ENCODE data around the gene CETP. TPM values are rescaled to one million over a fixed set of nuclear protein-coding genes. Genes with fewer than 3 reads are reported as not detected.

Gene CETP
- total and polyA plus RNA-seq, 2 of the 13 experiments (the other 11 are each of a cell fraction or from before 2014, with no cell fraction given) = 0.31 to 9.8 TPM

DNA sequence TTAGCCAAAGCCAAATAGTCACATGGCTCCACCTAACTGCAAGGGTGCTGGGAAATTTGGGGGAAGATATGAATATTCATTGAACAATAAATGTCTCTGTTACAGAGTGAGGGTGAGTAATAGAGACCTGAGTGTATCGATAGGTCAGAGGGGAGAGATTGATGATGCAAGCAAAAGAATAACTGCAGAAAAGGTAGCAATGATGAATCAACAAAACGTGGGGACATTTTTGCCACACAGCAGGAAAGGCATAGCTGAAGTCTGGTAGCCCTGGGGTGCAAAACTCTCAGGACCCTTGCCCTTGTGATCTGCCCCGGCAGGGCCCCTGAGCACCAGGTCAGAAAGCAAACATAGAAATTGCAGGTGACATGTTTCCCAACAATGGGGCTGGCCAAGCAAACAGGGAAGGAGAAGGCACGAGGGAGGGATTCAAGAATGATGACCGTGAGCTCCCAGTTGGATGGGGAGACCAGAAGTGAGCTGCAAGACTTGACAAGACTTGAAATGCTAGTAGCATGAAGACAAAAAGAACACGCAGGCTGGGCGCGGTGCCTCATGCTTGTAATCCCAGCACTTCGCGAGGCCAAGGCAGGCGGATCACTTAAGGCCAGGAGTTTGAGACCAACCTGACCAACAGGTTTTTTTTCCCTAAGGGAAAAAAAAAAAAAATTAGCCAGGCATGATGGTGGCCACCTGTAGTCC lies 42.5 kb upstream of the CETP start (continued):
- TF ChIP-seq, protein P1, sequence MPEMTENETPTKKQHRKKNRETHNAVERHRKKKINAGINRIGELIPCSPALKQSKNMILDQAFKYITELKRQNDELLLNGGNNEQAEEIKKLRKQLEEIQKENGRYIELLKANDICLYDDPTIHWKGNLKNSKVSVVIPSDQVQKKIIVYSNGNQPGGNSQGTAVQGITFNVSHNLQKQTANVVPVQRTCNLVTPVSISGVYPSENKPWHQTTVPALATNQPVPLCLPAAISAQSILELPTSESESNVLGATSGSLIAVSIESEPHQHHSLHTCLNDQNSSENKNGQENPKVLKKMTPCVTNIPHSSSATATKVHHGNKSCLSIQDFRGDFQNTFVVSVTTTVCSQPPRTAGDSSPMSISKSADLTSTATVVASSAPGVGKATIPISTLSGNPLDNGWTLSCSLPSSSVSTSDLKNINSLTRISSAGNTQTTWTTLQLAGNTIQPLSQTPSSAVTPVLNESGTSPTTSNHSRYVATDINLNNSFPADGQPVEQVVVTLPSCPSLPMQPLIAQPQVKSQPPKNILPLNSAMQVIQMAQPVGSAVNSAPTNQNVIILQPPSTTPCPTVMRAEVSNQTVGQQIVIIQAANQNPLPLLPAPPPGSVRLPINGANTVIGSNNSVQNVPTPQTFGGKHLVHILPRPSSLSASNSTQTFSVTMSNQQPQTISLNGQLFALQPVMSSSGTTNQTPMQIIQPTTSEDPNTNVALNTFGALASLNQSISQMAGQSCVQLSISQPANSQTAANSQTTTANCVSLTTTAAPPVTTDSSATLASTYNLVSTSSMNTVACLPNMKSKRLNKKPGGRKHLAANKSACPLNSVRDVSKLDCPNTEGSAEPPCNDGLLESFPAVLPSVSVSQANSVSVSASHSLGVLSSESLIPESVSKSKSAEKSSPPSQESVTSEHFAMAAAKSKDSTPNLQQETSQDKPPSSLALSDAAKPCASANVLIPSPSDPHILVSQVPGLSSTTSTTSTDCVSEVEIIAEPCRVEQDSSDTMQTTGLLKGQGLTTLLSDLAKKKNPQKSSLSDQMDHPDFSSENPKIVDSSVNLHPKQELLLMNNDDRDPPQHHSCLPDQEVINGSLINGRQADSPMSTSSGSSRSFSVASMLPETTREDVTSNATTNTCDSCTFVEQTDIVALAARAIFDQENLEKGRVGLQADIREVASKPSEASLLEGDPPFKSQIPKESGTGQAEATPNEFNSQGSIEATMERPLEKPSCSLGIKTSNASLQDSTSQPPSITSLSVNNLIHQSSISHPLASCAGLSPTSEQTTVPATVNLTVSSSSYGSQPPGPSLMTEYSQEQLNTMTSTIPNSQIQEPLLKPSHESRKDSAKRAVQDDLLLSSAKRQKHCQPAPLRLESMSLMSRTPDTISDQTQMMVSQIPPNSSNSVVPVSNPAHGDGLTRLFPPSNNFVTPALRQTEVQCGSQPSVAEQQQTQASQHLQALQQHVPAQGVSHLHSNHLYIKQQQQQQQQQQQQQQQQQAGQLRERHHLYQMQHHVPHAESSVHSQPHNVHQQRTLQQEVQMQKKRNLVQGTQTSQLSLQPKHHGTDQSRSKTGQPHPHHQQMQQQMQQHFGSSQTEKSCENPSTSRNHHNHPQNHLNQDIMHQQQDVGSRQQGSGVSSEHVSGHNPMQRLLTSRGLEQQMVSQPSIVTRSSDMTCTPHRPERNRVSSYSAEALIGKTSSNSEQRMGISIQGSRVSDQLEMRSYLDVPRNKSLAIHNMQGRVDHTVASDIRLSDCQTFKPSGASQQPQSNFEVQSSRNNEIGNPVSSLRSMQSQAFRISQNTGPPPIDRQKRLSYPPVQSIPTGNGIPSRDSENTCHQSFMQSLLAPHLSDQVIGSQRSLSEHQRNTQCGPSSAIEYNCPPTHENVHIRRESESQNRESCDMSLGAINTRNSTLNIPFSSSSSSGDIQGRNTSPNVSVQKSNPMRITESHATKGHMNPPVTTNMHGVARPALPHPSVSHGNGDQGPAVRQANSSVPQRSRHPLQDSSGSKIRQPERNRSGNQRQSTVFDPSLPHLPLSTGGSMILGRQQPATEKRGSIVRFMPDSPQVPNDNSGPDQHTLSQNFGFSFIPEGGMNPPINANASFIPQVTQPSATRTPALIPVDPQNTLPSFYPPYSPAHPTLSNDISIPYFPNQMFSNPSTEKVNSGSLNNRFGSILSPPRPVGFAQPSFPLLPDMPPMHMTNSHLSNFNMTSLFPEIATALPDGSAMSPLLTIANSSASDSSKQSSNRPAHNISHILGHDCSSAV (CRISPR knock-in tag; IDR thresholded peaks at IDR 0.05; ENCODE audit: borderline replicate concordance) = no peak
- TF ChIP-seq TAF1 (CRISPR knock-in tag; IDR thresholded peaks at IDR 0.05) (peak; percentile 40; the same call in 1 of the 2 replicates), TCF7L2 (IDR thresholded peaks at IDR 0.05; ENCODE audit: low read depth, low read length) (no peak), ZNF260 (CRISPR knock-in tag; IDR thresholded peaks at IDR 0.05; ENCODE audit: borderline replicate concordance, low read depth) (no peak), CHD4 (IDR thresholded peaks at IDR 0.05; ENCODE audit: borderline replicate concordance, low read length) (no peak), ZMYM2 (CRISPR knock-in tag; IDR thresholded peaks at IDR 0.05) (peak; percentile 79; the same call in 1 of the 2 replicates), BHLHE40 (IDR thresholded peaks at IDR 0.05; ENCODE audit: low read length) (peak; percentile 75), FOXM1 (CRISPR knock-in tag; IDR thresholded peaks at IDR 0.05) (no peak)
- TF ChIP-seq, protein P2, sequence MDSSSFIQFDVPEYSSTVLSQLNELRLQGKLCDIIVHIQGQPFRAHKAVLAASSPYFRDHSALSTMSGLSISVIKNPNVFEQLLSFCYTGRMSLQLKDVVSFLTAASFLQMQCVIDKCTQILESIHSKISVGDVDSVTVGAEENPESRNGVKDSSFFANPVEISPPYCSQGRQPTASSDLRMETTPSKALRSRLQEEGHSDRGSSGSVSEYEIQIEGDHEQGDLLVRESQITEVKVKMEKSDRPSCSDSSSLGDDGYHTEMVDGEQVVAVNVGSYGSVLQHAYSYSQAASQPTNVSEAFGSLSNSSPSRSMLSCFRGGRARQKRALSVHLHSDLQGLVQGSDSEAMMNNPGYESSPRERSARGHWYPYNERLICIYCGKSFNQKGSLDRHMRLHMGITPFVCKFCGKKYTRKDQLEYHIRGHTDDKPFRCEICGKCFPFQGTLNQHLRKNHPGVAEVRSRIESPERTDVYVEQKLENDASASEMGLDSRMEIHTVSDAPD (CRISPR knock-in tag; IDR thresholded peaks at IDR 0.05) = peak; percentile 89
- TF ChIP-seq, protein P3, sequence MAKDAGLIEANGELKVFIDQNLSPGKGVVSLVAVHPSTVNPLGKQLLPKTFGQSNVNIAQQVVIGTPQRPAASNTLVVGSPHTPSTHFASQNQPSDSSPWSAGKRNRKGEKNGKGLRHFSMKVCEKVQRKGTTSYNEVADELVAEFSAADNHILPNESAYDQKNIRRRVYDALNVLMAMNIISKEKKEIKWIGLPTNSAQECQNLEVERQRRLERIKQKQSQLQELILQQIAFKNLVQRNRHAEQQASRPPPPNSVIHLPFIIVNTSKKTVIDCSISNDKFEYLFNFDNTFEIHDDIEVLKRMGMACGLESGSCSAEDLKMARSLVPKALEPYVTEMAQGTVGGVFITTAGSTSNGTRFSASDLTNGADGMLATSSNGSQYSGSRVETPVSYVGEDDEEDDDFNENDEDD (CRISPR knock-in tag; IDR thresholded peaks at IDR 0.05; ENCODE audit: borderline replicate concordance) = peak; percentile 67; the same call in 1 of the 2 replicates
- TF ChIP-seq, protein P4, sequence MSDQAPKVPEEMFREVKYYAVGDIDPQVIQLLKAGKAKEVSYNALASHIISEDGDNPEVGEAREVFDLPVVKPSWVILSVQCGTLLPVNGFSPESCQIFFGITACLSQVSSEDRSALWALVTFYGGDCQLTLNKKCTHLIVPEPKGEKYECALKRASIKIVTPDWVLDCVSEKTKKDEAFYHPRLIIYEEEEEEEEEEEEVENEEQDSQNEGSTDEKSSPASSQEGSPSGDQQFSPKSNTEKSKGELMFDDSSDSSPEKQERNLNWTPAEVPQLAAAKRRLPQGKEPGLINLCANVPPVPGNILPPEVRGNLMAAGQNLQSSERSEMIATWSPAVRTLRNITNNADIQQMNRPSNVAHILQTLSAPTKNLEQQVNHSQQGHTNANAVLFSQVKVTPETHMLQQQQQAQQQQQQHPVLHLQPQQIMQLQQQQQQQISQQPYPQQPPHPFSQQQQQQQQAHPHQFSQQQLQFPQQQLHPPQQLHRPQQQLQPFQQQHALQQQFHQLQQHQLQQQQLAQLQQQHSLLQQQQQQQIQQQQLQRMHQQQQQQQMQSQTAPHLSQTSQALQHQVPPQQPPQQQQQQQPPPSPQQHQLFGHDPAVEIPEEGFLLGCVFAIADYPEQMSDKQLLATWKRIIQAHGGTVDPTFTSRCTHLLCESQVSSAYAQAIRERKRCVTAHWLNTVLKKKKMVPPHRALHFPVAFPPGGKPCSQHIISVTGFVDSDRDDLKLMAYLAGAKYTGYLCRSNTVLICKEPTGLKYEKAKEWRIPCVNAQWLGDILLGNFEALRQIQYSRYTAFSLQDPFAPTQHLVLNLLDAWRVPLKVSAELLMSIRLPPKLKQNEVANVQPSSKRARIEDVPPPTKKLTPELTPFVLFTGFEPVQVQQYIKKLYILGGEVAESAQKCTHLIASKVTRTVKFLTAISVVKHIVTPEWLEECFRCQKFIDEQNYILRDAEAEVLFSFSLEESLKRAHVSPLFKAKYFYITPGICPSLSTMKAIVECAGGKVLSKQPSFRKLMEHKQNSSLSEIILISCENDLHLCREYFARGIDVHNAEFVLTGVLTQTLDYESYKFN (CRISPR knock-in tag; conservative IDR thresholded peaks at IDR 0.05) = peak; percentile 98
- TF ChIP-seq, protein P5, sequence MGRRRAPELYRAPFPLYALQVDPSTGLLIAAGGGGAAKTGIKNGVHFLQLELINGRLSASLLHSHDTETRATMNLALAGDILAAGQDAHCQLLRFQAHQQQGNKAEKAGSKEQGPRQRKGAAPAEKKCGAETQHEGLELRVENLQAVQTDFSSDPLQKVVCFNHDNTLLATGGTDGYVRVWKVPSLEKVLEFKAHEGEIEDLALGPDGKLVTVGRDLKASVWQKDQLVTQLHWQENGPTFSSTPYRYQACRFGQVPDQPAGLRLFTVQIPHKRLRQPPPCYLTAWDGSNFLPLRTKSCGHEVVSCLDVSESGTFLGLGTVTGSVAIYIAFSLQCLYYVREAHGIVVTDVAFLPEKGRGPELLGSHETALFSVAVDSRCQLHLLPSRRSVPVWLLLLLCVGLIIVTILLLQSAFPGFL (CRISPR knock-in tag; IDR thresholded peaks at IDR 0.05) = 0 out of 2 replicates have a peak, but pooled peaks have one; percentile 11
